HepG2 (cell line): ENCODE measurements around the gene CAPS. TPM values are rescaled to one million over a fixed set of nuclear protein-coding genes. Genes with fewer than 3 reads are reported as not detected.

Experiments used
- ARID4A ChIP-seq: sonication (generic); formaldehyde crosslinking; IDR thresholded peaks from 2 replicates; pipeline ENCODE4 v1.5.0; 2020; ENCODE audit warnings: mild to moderate bottlenecking, missing genetic modification reagents, borderline replicate concordance
- CREB1 ChIP-seq, 2 experiments: fragments of 450-650 bp in 1 of 2; IDR thresholded peaks; 2 replicates each; pipeline ENCODE4 v1.6.1; 2016 to 2017; ENCODE audit warnings: control low read depth in 1 of 2, mild to moderate bottlenecking in 1 of 2, missing compliant biosample characterization in 1 of 2, missing genetic modification characterization in 1 of 2
- DRAP1 ChIP-seq: IDR thresholded peaks from 2 replicates; pipeline ENCODE4 v1.6.1; 2016; ENCODE audit warnings: missing genetic modification reagents, missing compliant biosample characterization
- HDAC1 ChIP-seq: sonication (generic); formaldehyde crosslinking; IDR thresholded peaks from 2 replicates; pipeline ENCODE4 v1.5.1; 2020; ENCODE audit warnings: mild to moderate bottlenecking, missing genetic modification reagents
- HNRNPK ChIP-seq: fragments of 200-400 bp; formaldehyde crosslinking; IDR thresholded peaks from 2 replicates; pipeline ENCODE4 v1.6.1; 2018; ENCODE audit warnings: low read length, low read depth, moderate library complexity, mild to moderate bottlenecking; ENCODE audit not compliant: poor library complexity, severe bottlenecking
- MED1 ChIP-seq: sonication (generic); formaldehyde crosslinking; IDR thresholded peaks from 2 replicates; pipeline ENCODE4 v1.4.0; 2020; ENCODE audit warnings: missing genetic modification reagents
- PBX3 ChIP-seq: sonication (generic); formaldehyde crosslinking; IDR thresholded peaks from 2 replicates; pipeline ENCODE4 v1.8.1; 2023; ENCODE audit warnings: missing genetic modification reagents, inconsistent platforms, borderline replicate concordance
- RFX3 ChIP-seq: IDR thresholded peaks from 2 replicates; pipeline ENCODE4 v1.6.1; 2016; ENCODE audit warnings: missing biosample characterization, missing genetic modification reagents
- SAP130 ChIP-seq: IDR thresholded peaks from 2 replicates; pipeline ENCODE4 v1.6.1; 2016; ENCODE audit warnings: low read depth
- SP4 ChIP-seq: sonication (generic); formaldehyde crosslinking; IDR thresholded peaks from 2 replicates; pipeline ENCODE4 v1.8.1; 2023; ENCODE audit warnings: mild to moderate bottlenecking, missing genetic modification reagents
- TBX3 ChIP-seq: fragments of 450-650 bp; IDR thresholded peaks from 2 replicates; pipeline ENCODE4 v1.6.1; 2017; ENCODE audit warnings: antibody characterized with exemption, mild to moderate bottlenecking, inconsistent platforms, borderline replicate concordance
- ZEB1 ChIP-seq: IDR thresholded peaks from 2 replicates; pipeline ENCODE4 v1.6.1; 2012; ENCODE audit warnings: mild to moderate bottlenecking, low read depth, inconsistent platforms; ENCODE audit not compliant: insufficient replicate concordance
- ZFYVE20 ChIP-seq: sonication (generic); formaldehyde crosslinking; IDR thresholded peaks from 2 replicates; pipeline ENCODE4 v1.8.0; 2023; ENCODE audit warnings: low read depth, mild to moderate bottlenecking, moderate library complexity, missing genetic modification reagents, borderline replicate concordance
- ZNF230 ChIP-seq: sonication (generic); formaldehyde crosslinking; IDR thresholded peaks from 2 replicates; pipeline ENCODE4 v1.4.0; 2020; ENCODE audit warnings: mild to moderate bottlenecking, missing genetic modification reagents
- ZNF552 ChIP-seq: sonication (generic); formaldehyde crosslinking; IDR thresholded peaks from 2 replicates; pipeline ENCODE4 v1.9.0; 2022; ENCODE audit warnings: missing genetic modification reagents, mild to moderate bottlenecking, borderline replicate concordance
- ZNF773 ChIP-seq: sonication (generic); formaldehyde crosslinking; IDR thresholded peaks from 2 replicates; pipeline ENCODE4 v1.4.0; 2020; ENCODE audit warnings: missing genetic modification reagents, borderline replicate concordance
- ZSCAN20 ChIP-seq: sonication (generic); formaldehyde crosslinking; IDR thresholded peaks from 2 replicates; pipeline ENCODE4 v1.4.0; 2020; ENCODE audit warnings: missing genetic modification reagents, mild to moderate bottlenecking, borderline replicate concordance
- polyA plus RNA-seq, 8 experiments: library from polyadenylated mRNA; depleted of rRNA in 3 of 8; stranded (reverse) in 7 of 8; unstranded in 1 of 8; fragments of >200 nt; fragmentation: Illumina TruSeq in 4 of 8; extraction: Trizol in 4 of 8; gene quantifications; 2 replicates each; pipeline versions ENCODE4 v1.2.1 to v1.2.3, GENCODE V29; 2011 to 2016; ENCODE audit warnings: low read depth in 4 of 8, missing spikeins in 1 of 8, mixed read lengths in 1 of 8; ENCODE audit not compliant: insufficient read depth in 1 of 8
- total RNA-seq, 5 experiments: library from RNA; depleted of rRNA; stranded (reverse); fragments of >200 nt; fragmentation: Illumina TruSeq; extraction: Trizol; gene quantifications; 2 replicates each; pipeline ENCODE4 v1.2.3, GENCODE V29; 2016; ENCODE audit warnings: low read depth in 1 of 5
- TF ChIP-seq, protein P1 (sequence below): sonication (generic); formaldehyde crosslinking; IDR thresholded peaks from 2 replicates; pipeline ENCODE4 v1.4.0; 2020; ENCODE audit warnings: missing genetic modification reagents
- TF ChIP-seq, protein P2 (sequence below): sonication (generic); formaldehyde crosslinking; IDR thresholded peaks from 2 replicates; pipeline ENCODE4 v1.4.0; 2020; ENCODE audit warnings: missing genetic modification reagents

Gene CAPS
- total and polyA plus RNA-seq, 2 of the 13 experiments (the other 11 are each of a cell fraction or from before 2014, with no cell fraction given), result 3.1 TPM

DNA sequence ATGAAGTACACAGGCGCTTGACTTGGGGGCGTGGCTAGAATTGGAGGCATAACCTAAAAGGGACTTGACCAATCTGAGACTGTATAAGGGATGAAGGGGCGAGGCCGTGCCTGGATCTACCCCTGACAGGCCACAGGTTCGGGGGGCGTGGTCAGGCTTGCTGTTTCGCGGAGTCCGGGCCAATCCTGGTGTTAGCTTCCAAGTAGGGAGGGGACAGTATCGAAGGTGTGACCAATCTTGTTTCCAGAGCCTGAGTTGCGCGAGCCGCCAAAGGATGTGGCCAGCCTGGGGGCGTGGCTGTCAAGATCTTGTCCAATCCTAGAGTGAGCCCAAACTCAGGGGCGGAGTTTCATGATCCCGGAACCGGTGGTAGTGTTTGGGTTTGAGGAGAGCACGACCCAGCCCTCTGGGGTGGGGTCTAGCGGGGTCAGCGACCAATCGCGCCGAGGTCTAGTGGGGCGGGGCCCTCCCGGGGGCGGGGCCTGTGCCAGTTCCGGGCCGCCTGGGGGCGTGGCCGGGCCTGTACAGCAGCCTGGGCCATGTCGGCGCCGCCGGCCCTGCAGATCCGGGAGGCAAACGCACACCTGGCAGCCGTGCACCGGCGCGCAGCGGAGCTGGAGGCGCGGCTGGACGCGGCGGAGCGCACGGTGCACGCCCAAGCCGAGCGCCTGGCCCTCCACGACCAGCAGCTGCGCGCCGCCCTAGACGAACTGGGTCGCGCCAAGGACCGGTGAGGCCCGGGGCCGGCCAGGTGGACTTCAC lies 9.5 kb upstream of the CAPS start, which contains the start of gene VMAC (continued):
- TF ChIP-seq RFX3 (no peak), SAP130 (CRISPR knock-in tag) (peak; percentile 82), ZEB1 (no peak), ZFYVE20 (CRISPR knock-in tag) (0 out of 2 replicates have a peak, but pooled peaks have one; percentile 50), PBX3 (CRISPR knock-in tag) (no peak), ARID4A (CRISPR knock-in tag) (peak; percentile 89), SP4 (CRISPR knock-in tag) (peak; percentile 95), ZNF773 (CRISPR knock-in tag) (no peak), HDAC1 (CRISPR knock-in tag) (peak; percentile 73; the same call in 1 of the 2 replicates), DRAP1 (peak; percentile 57; the same call in 1 of the 2 replicates), TBX3 (no peak), HNRNPK (no peak), ZSCAN20 (CRISPR knock-in tag) (0 out of 2 replicates have a peak, but pooled peaks have one; percentile 59), MED1 (CRISPR knock-in tag) (peak; percentile 60), CREB1 (IDR thresholded peaks at IDR 0.05) (no peak), CREB1 (CRISPR knock-in tag; IDR thresholded peaks at IDR 0.05) (peak; percentile 22), ZNF230 (CRISPR knock-in tag) (no peak), ZNF552 (CRISPR knock-in tag) (no peak)
- TF ChIP-seq, protein P1, sequence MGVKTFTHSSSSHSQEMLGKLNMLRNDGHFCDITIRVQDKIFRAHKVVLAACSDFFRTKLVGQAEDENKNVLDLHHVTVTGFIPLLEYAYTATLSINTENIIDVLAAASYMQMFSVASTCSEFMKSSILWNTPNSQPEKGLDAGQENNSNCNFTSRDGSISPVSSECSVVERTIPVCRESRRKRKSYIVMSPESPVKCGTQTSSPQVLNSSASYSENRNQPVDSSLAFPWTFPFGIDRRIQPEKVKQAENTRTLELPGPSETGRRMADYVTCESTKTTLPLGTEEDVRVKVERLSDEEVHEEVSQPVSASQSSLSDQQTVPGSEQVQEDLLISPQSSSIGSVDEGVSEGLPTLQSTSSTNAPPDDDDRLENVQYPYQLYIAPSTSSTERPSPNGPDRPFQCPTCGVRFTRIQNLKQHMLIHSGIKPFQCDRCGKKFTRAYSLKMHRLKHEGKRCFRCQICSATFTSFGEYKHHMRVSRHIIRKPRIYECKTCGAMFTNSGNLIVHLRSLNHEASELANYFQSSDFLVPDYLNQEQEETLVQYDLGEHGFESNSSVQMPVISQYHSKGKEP (CRISPR knock-in tag), result no peak
- TF ChIP-seq, protein P2, sequence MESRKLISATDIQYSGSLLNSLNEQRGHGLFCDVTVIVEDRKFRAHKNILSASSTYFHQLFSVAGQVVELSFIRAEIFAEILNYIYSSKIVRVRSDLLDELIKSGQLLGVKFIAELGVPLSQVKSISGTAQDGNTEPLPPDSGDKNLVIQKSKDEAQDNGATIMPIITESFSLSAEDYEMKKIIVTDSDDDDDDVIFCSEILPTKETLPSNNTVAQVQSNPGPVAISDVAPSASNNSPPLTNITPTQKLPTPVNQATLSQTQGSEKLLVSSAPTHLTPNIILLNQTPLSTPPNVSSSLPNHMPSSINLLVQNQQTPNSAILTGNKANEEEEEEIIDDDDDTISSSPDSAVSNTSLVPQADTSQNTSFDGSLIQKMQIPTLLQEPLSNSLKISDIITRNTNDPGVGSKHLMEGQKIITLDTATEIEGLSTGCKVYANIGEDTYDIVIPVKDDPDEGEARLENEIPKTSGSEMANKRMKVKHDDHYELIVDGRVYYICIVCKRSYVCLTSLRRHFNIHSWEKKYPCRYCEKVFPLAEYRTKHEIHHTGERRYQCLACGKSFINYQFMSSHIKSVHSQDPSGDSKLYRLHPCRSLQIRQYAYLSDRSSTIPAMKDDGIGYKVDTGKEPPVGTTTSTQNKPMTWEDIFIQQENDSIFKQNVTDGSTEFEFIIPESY, result no peak
